Esophagus squamous epithelium (tissue), 5 donors: ENCODE results near the gene ERVK3-1. TPM values are rescaled to one million over a fixed set of nuclear protein-coding genes. Genes with fewer than 3 reads are reported as not detected.
A peak's percentile ranks its signal among the peaks of the same experiment; 100 is the strongest.

Experiments used
- DNase-seq: peaks from one replicate; lab custom pipeline; 2025; lab: John Stamatoyannopoulos, UW
- H3K27ac ChIP-seq, 4 donors: fragments of 200-600 bp; sonication (generic); one replicate each; pipeline ENCODE4 v1.5.1; 2016 to 2019; ENCODE audit warnings: mild to moderate bottlenecking in 1 of 4
- H3K27me3 ChIP-seq, 4 donors: fragments of 200-600 bp; sonication (generic); 1 replicate in 3 of 4; 2 replicates in 1 of 4; pipeline versions ENCODE4 v1.5.1 to v1.6.0; 2017 to 2021; ENCODE audit warnings: antibody characterized with exemption in 1 of 4
- H3K36me3 ChIP-seq, 3 donors: fragments of 200-600 bp; sonication (generic); one replicate each; pipeline ENCODE4 v1.5.1; 2016 to 2019
- H3K4me1 ChIP-seq, 3 donors: fragments of 200-600 bp; sonication (generic); one replicate each; pipeline ENCODE4 v1.5.1; 2017 to 2019
- H3K4me3 ChIP-seq, 4 donors: fragments of 200-600 bp; sonication (generic); 1 replicate in 3 of 4; 2 replicates in 1 of 4; pipeline ENCODE4 v1.5.1; 2016 to 2019; ENCODE audit warnings: mild to moderate bottlenecking in 2 of 4, moderate library complexity in 1 of 4
- H3K9me3 ChIP-seq, 3 donors: fragments of 200-600 bp; sonication (generic); one replicate each; pipeline ENCODE4 v1.5.1; 2016 to 2019
- POLR2A ChIP-seq, 4 donors: fragments of 450-650 bp; IDR thresholded peaks; one replicate each; pipeline ENCODE4 v1.6.1; 2017; ENCODE audit warnings: antibody characterized with exemption in 4 of 4, mild to moderate bottlenecking in 4 of 4, moderate library complexity in 3 of 4
- WGBS, 2 donors: methylation state at CpG; one replicate each; pipeline ENCODE4 v1.1.5; 2018; 5-methylcytosine and 5-hydroxymethylcytosine counted together
- intact Hi-C: fragments of 100-400 bp; cut with DNase I; formaldehyde crosslinking; loops from one replicate; pipeline ENCODE4 v1.15.0; 2022
- total RNA-seq, 4 donors: library from RNA; depleted of rRNA; stranded (reverse); fragments of >200 nt; gene quantifications; one replicate each; pipeline ENCODE4 v1.1.0, GENCODE V29; 2016
- TF ChIP-seq, protein P1 (sequence below), 6 experiments: fragments of 450-650 bp in 4 of 6; fragments of 200-600 bp in 2 of 6; sonication (generic) in 2 of 6; IDR thresholded peaks; one replicate each; pipeline ENCODE4 v1.5.1; 2016 to 2019; ENCODE audit warnings: antibody characterized with exemption in 6 of 6, mild to moderate bottlenecking in 4 of 6, moderate library complexity in 4 of 6
- donor health status: DM: yes; HTN: yes; CAD: no.

Gene ERVK3-1
- total RNA-seq, 4 donors from 2014 or later, result 24.7 to 42.0 (median 38.0) TPM

- Histone ChIP-seq H3K27ac (no peak overlapping the region), H3K4me3 (no peak overlapping the region), H3K27me3 (no peaks in the 10 kb centered on the region), H3K36me3 (peaks cover 0 to 98% (median 21%) of the 10 kb centered on the region in 3 donors), H3K4me1 (peaks cover 0 to 17% (median 8%) of the 10 kb centered on the region in 3 donors), H3K9me3 (no peaks in the 10 kb centered on the region)
- 58 to 66% methylated on average over 6 of the region's 7 CpGs for WGBS, 2 donors
- intact Hi-C loops, result no loop called here
- no peak for DNase-seq
- no peak for TF ChIP-seq POLR2A (IDR thresholded peaks at IDR 0.05)
- TF ChIP-seq, protein P1, sequence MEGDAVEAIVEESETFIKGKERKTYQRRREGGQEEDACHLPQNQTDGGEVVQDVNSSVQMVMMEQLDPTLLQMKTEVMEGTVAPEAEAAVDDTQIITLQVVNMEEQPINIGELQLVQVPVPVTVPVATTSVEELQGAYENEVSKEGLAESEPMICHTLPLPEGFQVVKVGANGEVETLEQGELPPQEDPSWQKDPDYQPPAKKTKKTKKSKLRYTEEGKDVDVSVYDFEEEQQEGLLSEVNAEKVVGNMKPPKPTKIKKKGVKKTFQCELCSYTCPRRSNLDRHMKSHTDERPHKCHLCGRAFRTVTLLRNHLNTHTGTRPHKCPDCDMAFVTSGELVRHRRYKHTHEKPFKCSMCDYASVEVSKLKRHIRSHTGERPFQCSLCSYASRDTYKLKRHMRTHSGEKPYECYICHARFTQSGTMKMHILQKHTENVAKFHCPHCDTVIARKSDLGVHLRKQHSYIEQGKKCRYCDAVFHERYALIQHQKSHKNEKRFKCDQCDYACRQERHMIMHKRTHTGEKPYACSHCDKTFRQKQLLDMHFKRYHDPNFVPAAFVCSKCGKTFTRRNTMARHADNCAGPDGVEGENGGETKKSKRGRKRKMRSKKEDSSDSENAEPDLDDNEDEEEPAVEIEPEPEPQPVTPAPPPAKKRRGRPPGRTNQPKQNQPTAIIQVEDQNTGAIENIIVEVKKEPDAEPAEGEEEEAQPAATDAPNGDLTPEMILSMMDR (IDR thresholded peaks at IDR 0.05), result no peak
Measured at GRCh38 chr19:58311345-58311865, 6.2 kb downstream of the ERVK3-1 start.

- Histone ChIP-seq H3K27ac (no peak overlapping the region), H3K4me3 (no peak overlapping the region), H3K36me3 (peaks cover 0 to 57% (median 21%) of the 10 kb centered on the region in 3 donors), H3K4me1 (peaks cover 0 to 18% (median 11%) of the 10 kb centered on the region in 3 donors), H3K9me3 (no peaks in the 10 kb centered on the region), H3K27me3 (no peaks in the 10 kb centered on the region)
- TF ChIP-seq POLR2A (IDR thresholded peaks at IDR 0.05), result no peak
- TF ChIP-seq, protein P1 (IDR thresholded peaks at IDR 0.05), result no peak
- no peak for DNase-seq
- intact Hi-C loops, result no loop called here
- WGBS, 2 donors, result 100% methylated on average over 1 of the region's 2 CpGs; no CpG with 5 or more reads in 1 of the 2 donors
Measured at GRCh38 chr19:58315580-58315979, 10.4 kb downstream of the ERVK3-1 start.

GRCh38 chr19:58317476-58318072, 12.4 kb downstream of the ERVK3-1 start:
- 64% methylated on average over 4 to 7 of the region's 7 CpGs for WGBS, 2 donors
- intact Hi-C loops, result no loop called here
- Histone ChIP-seq H3K27ac (no peak overlapping the region), H3K4me3 (no peak overlapping the region), H3K4me1 (peaks cover 0 to 18% (median 11%) of the 10 kb centered on the region in 3 donors), H3K27me3 (no peaks in the 10 kb centered on the region), H3K9me3 (no peaks in the 10 kb centered on the region), H3K36me3 (peaks cover 0 to 48% (median 13%) of the 10 kb centered on the region in 3 donors)
- TF ChIP-seq POLR2A (IDR thresholded peaks at IDR 0.05), result no peak
- TF ChIP-seq, protein P1 (IDR thresholded peaks at IDR 0.05), result no peak
- DNase-seq, result no peak

- 90% methylated on average over 2 of the region's 4 CpGs; no CpG with 5 or more reads in 1 of the 2 donors for WGBS, 2 donors
- intact Hi-C loops, result no loop called here
- no peak overlapping the region for H3K4me3 ChIP-seq
Measured at GRCh38 chr19:58318297-58318696, 13.1 kb downstream of the ERVK3-1 start.

GRCh38 chr19:58319241-58319640, 14.1 kb downstream of the ERVK3-1 start:
- no peaks in the 10 kb centered on the region for H3K9me3 ChIP-seq
- no peak for TF ChIP-seq POLR2A (IDR thresholded peaks at IDR 0.05)
- TF ChIP-seq, protein P1 (IDR thresholded peaks at IDR 0.05), result no peak
- 46 to 54% methylated on average over 2 to 5 of the region's 10 CpGs for WGBS, 2 donors
- peaks cover 0 to 18% (median 11%) of the 10 kb centered on the region in 3 donors for H3K4me1 ChIP-seq
- no peak overlapping the region for H3K4me3 ChIP-seq
- DNase-seq, result no peak
- peaks cover 0 to 31% (median 4%) of the 10 kb centered on the region in 3 donors for H3K36me3 ChIP-seq
- intact Hi-C loops, result no loop called here
- H3K27me3 ChIP-seq, result no peaks in the 10 kb centered on the region
- peak overlapping the region in 2 of 4 donors; percentile 21 to 50 for H3K27ac ChIP-seq

More at GRCh38 chr19:58318297-58318696, 13.1 kb downstream of the ERVK3-1 start:
- peaks cover 0 to 40% (median 6%) of the 10 kb centered on the region in 3 donors for H3K36me3 ChIP-seq
- H3K27ac ChIP-seq, result peak overlapping the region in 1 of 4 donors; percentile 21
- DNase-seq, result no peak
- H3K9me3 ChIP-seq, result no peaks in the 10 kb centered on the region
- no peak for TF ChIP-seq POLR2A (IDR thresholded peaks at IDR 0.05)
- TF ChIP-seq, protein P1 (IDR thresholded peaks at IDR 0.05), result no peak
- H3K27me3 ChIP-seq, result no peaks in the 10 kb centered on the region
- peaks cover 0 to 18% (median 11%) of the 10 kb centered on the region in 3 donors for H3K4me1 ChIP-seq
